Stomach (tissue), 9 donors: Measurements from ENCODE around the gene ELAVL1. TPM values are rescaled to one million over a fixed set of nuclear protein-coding genes. Genes with fewer than 3 reads are reported as not detected.
"Not testable (repeated sequence)": the region's sequence is repeated elsewhere in the genome, so short reads cannot be mapped to it uniquely, and the experiment has no call there.

Experiments
- DNase-seq, 2 donors: peaks; one replicate each; pipeline versions ENCODE4 v3.0.0 to v3.0.0-alpha.2; 2013 to 2019
- H3K27ac ChIP-seq, 5 donors: fragments of 200-600 bp in 4 of 5; sonication (generic) in 4 of 5; one replicate each; pipeline ENCODE4 v1.5.1; 2013 to 2019; ENCODE audit warnings: mild to moderate bottlenecking in 1 of 5, moderate library complexity in 1 of 5
- H3K27me3 ChIP-seq, 3 donors: fragments of 200-600 bp; sonication (generic); one replicate each; pipeline ENCODE4 v1.5.1; 2017 to 2019; ENCODE audit warnings: mixed run types in 1 of 3
- H3K36me3 ChIP-seq, 4 donors: fragments of 200-600 bp; sonication (generic); 1 replicate in 3 of 4; 2 replicates in 1 of 4; pipeline ENCODE4 v1.5.1; 2016 to 2019
- H3K4me1 ChIP-seq, 4 donors: fragments of 200-600 bp; sonication (generic); one replicate each; pipeline ENCODE4 v1.5.1; 2016 to 2019
- H3K4me3 ChIP-seq, 4 donors: fragments of 200-600 bp; sonication (generic) in 3 of 4; one replicate each; pipeline ENCODE4 v1.5.1; 2016 to 2019; ENCODE audit warnings: mild to moderate bottlenecking in 1 of 4
- H3K9me3 ChIP-seq, 4 donors: fragments of 200-600 bp; sonication (generic); one replicate each; pipeline ENCODE4 v1.5.1; 2016 to 2019
- EP300 ChIP-seq: sonication (generic); formaldehyde crosslinking; IDR thresholded peaks from one replicate; pipeline ENCODE4 v1.6.1; 2017; ENCODE audit warnings: antibody characterized with exemption
- POLR2A ChIP-seq, 4 donors: fragments of 450-650 bp; IDR thresholded peaks; one replicate each; pipeline ENCODE4 v1.6.1; 2016; ENCODE audit warnings: antibody characterized with exemption in 4 of 4, control low read depth in 2 of 4, mild to moderate bottlenecking in 1 of 4, moderate library complexity in 1 of 4
- POLR2AphosphoS5 ChIP-seq, 3 donors: sonication (generic); formaldehyde crosslinking; IDR thresholded peaks; one replicate each; pipeline ENCODE4 v1.6.1; 2016; ENCODE audit warnings: antibody characterized with exemption in 3 of 3
- WGBS, 5 donors: extraction: QIAGEN DNeasy Blood & Tissue Kit in 3 of 5; methylation state at CpG; one replicate each; pipeline versions ENCODE4 v1.1.5 to v1.1.7; 2013 to 2018; 5-methylcytosine and 5-hydroxymethylcytosine counted together
- intact Hi-C: fragments of 100-400 bp; cut with DNase I; formaldehyde crosslinking; loops from one replicate; pipeline ENCODE4 v1.15.1; 2023; ENCODE audit warnings: low total_unique reads
- polyA plus RNA-seq, 3 donors: library from polyadenylated mRNA; stranded (reverse); fragments of 200-250 nt; gene quantifications; one replicate each; pipeline ENCODE4 v1.2.3, GENCODE V29; 2013
- total RNA-seq, 5 donors: library from RNA; depleted of rRNA; stranded (reverse); fragments of >200 nt; gene quantifications; one replicate each; pipeline versions ENCODE4 v1.1.0 to v1.2.3, GENCODE V29; 2014 to 2016
- TF ChIP-seq, protein P1 (sequence below), 7 experiments: fragments of 450-650 bp in 4 of 7; fragments of 200-600 bp in 3 of 7; sonication (generic) in 3 of 7; IDR thresholded peaks; one replicate each; pipeline ENCODE4 v1.5.1; 2016 to 2019; ENCODE audit warnings: antibody characterized with exemption in 7 of 7, control low read depth in 2 of 7, mild to moderate bottlenecking in 1 of 7
- donor health status: healthy with polysubstance abuse.
- donor health status: Bipolar disorder and iron deficiency.
- donor health status: healthy.

The ELAVL1 gene
- total and polyA plus RNA-seq, 8 donors, result 11.2 to 50.2 (median 19.3) TPM

DNA sequence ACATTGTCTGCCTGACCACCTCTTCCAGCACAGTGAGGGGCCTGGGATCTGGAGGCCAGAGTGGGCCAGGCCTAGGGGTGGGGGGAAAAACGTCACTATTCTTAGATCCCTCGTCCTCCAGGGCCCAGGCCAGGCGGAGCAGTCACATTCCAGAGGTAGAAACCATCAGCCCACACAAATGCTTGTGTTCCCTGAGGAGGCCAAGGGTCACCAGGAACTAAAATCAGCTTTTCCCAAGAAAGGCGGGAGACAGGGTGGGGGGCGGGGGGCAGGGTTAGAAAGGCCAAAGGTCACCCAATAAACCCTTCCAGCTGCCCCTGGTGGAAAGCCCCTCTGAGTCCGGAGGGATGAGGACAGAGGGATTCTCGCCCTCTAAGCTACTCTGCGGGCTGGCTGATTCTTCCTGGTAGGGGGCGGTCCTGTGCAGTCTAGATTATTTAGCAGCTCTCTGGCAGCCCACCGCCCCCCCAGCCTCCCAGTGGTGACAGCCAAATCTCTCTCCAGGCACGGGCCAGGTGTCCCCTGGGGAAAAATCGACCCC is 23.6 kb upstream of the ELAVL1 start:
- TF ChIP-seq POLR2AphosphoS5 (IDR thresholded peaks at IDR 0.05) (no peak), POLR2A (IDR thresholded peaks at IDR 0.05) (no peak), EP300 (no peak)
- TF ChIP-seq, protein P1, sequence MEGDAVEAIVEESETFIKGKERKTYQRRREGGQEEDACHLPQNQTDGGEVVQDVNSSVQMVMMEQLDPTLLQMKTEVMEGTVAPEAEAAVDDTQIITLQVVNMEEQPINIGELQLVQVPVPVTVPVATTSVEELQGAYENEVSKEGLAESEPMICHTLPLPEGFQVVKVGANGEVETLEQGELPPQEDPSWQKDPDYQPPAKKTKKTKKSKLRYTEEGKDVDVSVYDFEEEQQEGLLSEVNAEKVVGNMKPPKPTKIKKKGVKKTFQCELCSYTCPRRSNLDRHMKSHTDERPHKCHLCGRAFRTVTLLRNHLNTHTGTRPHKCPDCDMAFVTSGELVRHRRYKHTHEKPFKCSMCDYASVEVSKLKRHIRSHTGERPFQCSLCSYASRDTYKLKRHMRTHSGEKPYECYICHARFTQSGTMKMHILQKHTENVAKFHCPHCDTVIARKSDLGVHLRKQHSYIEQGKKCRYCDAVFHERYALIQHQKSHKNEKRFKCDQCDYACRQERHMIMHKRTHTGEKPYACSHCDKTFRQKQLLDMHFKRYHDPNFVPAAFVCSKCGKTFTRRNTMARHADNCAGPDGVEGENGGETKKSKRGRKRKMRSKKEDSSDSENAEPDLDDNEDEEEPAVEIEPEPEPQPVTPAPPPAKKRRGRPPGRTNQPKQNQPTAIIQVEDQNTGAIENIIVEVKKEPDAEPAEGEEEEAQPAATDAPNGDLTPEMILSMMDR (IDR thresholded peaks at IDR 0.05), result no peak
- peak in 1 of 2 donors; percentile 77 for DNase-seq
- Histone ChIP-seq H3K27ac (no peak overlapping the region), H3K4me1 (no peaks in the 10 kb centered on the region), H3K36me3 (no peaks in the 10 kb centered on the region), H3K27me3 (peaks cover 0 to 12% (median 0%) of the 10 kb centered on the region in 3 donors), H3K4me3 (no peak overlapping the region), H3K9me3 (no peaks in the 10 kb centered on the region)
- WGBS, 5 donors, result 28 to 44% (median 38%) methylated on average over 9 to 12 of the region's 12 CpGs
- intact Hi-C loops, result no loop called here

GRCh38 chr19:8025316-8025715 is 19.9 kb upstream of the ELAVL1 start:
- Histone ChIP-seq H3K36me3 (no peaks in the 10 kb centered on the region), H3K4me3 (no peak overlapping the region), H3K9me3 (no peaks in the 10 kb centered on the region), H3K27me3 (peaks cover 0 to 12% (median 0%) of the 10 kb centered on the region in 3 donors), H3K4me1 (no peaks in the 10 kb centered on the region), H3K27ac (no peak overlapping the region)
- TF ChIP-seq EP300 (no peak), POLR2A (IDR thresholded peaks at IDR 0.05) (no peak), POLR2AphosphoS5 (IDR thresholded peaks at IDR 0.05) (no peak)
- TF ChIP-seq, protein P1 (IDR thresholded peaks at IDR 0.05), result no peak
- DNase-seq, result no peak
- intact Hi-C loops, result no loop called here
- 55 to 68% (median 60%) methylated on average over 5 of the region's 5 CpGs for WGBS, 5 donors

GRCh38 chr19:8024256-8024655 is 18.8 kb upstream of the ELAVL1 start:
- H3K27ac ChIP-seq, H3K36me3 ChIP-seq, H3K9me3 ChIP-seq, intact Hi-C loops, H3K4me1 ChIP-seq, H3K4me3 ChIP-seq, H3K27me3 ChIP-seq, DNase-seq: not testable (repeated sequence)
- 90 to 99% (median 98%) methylated on average over 3 of the region's 3 CpGs for WGBS, 5 donors

DNA sequence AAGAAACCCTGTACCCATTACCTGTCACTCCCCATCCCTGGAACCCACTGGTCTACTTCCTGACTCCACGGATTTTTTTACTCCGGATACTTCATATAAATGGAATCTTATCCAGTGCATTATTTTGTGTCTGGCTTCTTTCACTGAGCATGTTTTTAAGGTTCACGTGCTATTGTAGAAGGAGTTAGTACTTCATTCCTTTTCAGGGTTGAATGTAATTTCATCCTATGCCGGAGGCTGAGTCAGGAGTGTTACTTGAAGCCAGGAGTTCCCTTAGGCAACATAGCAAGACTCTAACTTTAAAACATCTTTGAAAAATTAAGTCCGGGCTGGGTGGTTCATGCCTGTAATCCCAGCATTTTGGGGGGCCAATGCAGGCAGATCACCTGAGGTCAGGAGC is 17.9 kb upstream of the ELAVL1 start:
- Histone ChIP-seq H3K27me3 (no peaks in the 10 kb centered on the region), H3K4me1 (no peaks in the 10 kb centered on the region), H3K9me3 (no peaks in the 10 kb centered on the region), H3K27ac (no peak overlapping the region), H3K4me3 (no peak overlapping the region), H3K36me3 (no peaks in the 10 kb centered on the region)
- TF ChIP-seq POLR2AphosphoS5 (IDR thresholded peaks at IDR 0.05) (no peak), EP300 (no peak), POLR2A (IDR thresholded peaks at IDR 0.05) (no peak)
- TF ChIP-seq, protein P1 (IDR thresholded peaks at IDR 0.05), result no peak
- intact Hi-C loops, result no loop called here
- WGBS, 5 donors, result 84 to 93% (median 88%) methylated on average over 5 of the region's 5 CpGs
- DNase-seq, result no peak

DNA sequence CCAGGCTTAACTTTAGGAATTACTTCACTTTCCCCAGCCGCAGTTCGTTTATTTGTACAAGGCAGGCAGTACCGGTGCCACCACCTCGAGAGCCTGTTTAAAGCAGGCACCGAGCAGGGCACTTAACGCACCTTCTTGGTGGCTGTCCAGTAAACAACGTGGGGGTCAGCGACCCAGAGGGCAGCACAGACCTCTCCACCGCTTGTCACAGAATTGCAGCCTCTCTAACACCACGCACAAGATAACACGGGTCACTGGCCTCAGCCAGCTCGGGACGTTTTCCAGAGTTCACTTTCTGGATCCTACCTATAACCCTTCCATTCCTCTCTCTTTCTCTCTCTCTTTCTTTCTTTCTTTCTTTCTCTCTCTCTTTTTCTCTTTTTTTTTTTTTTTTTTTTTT is 16.8 kb upstream of the ELAVL1 start:
- TF ChIP-seq POLR2AphosphoS5 (IDR thresholded peaks at IDR 0.05) (no peak), EP300 (no peak), POLR2A (IDR thresholded peaks at IDR 0.05) (no peak)
- TF ChIP-seq, protein P1 (IDR thresholded peaks at IDR 0.05), result no peak
- no peaks in the 10 kb centered on the region for H3K4me1 ChIP-seq
- H3K4me3 ChIP-seq, result no peak overlapping the region
- no peaks in the 10 kb centered on the region for H3K9me3 ChIP-seq
- H3K36me3 ChIP-seq, result no peaks in the 10 kb centered on the region
- peak in 1 of 2 donors; percentile 29 for DNase-seq
- intact Hi-C loops, result no loop called here
- 42 to 70% (median 54%) methylated on average over 13 of the region's 13 CpGs for WGBS, 5 donors
- no peak overlapping the region for H3K27ac ChIP-seq
- no peaks in the 10 kb centered on the region for H3K27me3 ChIP-seq
